ENCODE measurements around the gene FCHSD2.

GRCh38 chr11:73085189-73085875 lies 56.8 kb downstream of the FCHSD2 start:
- TF ChIP-seq CTCF (IDR thresholded peaks at IDR 0.05), result no peak
- no peak for TF ChIP-seq PBX3 (IDR thresholded peaks at IDR 0.05)
- TF ChIP-seq RNF2 (IDR thresholded peaks at IDR 0.05; ENCODE audit: borderline replicate concordance, low read depth), result no peak
- TF ChIP-seq CBX8 (IDR thresholded peaks at IDR 0.05), result no peak
- no peak for TF ChIP-seq EP300 (IDR thresholded peaks at IDR 0.05)
- no peak for TF ChIP-seq POLR2A (IDR thresholded peaks at IDR 0.05; ENCODE audit: low read length)
- TF ChIP-seq POLR2AphosphoS2 (conservative IDR thresholded peaks at IDR 0.05; ENCODE audit: low read length), result no peak
- TF ChIP-seq MYC (IDR thresholded peaks at IDR 0.05; ENCODE audit: borderline replicate concordance, low read length), result no peak
- TF ChIP-seq EHMT2 (IDR thresholded peaks at IDR 0.05; ENCODE audit: low read depth), result no peak
- TF ChIP-seq KDM1A (IDR thresholded peaks at IDR 0.05; ENCODE audit: low read depth), result no peak
- TF ChIP-seq NPAS2 (CRISPR knock-in tag; IDR thresholded peaks at IDR 0.05; ENCODE audit: borderline replicate concordance), result no peak
- no peak for TF ChIP-seq ESRRA (IDR thresholded peaks at IDR 0.05; ENCODE audit: borderline replicate concordance, low read length)
- TF ChIP-seq MAFK (IDR thresholded peaks at IDR 0.05; ENCODE audit: partially characterized antibody), result no peak
